ENCODE results near the gene ROBO2.

The ROBO2 gene

GRCh38 chr3:77271711-77272110 is 231.8 kb downstream of the ROBO2 start:
- no peak for DNase-seq

- no peak for DNase-seq
Observed at GRCh38 chr3:77279276-77279675, 239.4 kb downstream of the ROBO2 start.

- DNase-seq = no peak
Observed at GRCh38 chr3:77281721-77282120, 241.8 kb downstream of the ROBO2 start.

GRCh38 chr3:77283108-77283507 is 243.2 kb downstream of the ROBO2 start:
- no peak for DNase-seq

- no peak for DNase-seq
Observed at GRCh38 chr3:77288348-77288747, 248.4 kb downstream of the ROBO2 start.

- DNase-seq = no peak
Observed at GRCh38 chr3:77296527-77296926, 256.6 kb downstream of the ROBO2 start.

GRCh38 chr3:77298417-77298816 is 258.5 kb downstream of the ROBO2 start:
- no peak for DNase-seq

GRCh38 chr3:77303955-77304699 is 264.2 kb downstream of the ROBO2 start:
- DNase-seq = no peak

GRCh38 chr3:77304700-77305021 is 264.8 kb downstream of the ROBO2 start:
- no peak for DNase-seq

- no peak for DNase-seq
Observed at GRCh38 chr3:77309460-77309859, 269.6 kb downstream of the ROBO2 start.

- no peak for DNase-seq
Observed at GRCh38 chr3:77313843-77314242, 273.9 kb downstream of the ROBO2 start.

- no peak for DNase-seq
Observed at GRCh38 chr3:77319711-77320110, 279.8 kb downstream of the ROBO2 start.

GRCh38 chr3:77320514-77320913 is 280.6 kb downstream of the ROBO2 start:
- DNase-seq = no peak

GRCh38 chr3:77321646-77322045 is 281.7 kb downstream of the ROBO2 start:
- DNase-seq = no peak

- no peak for DNase-seq
Observed at GRCh38 chr3:77323626-77324025, 283.7 kb downstream of the ROBO2 start.

GRCh38 chr3:77324105-77324504 is 284.2 kb downstream of the ROBO2 start:
- DNase-seq = no peak

GRCh38 chr3:77325280-77325679 is 285.4 kb downstream of the ROBO2 start:
- no peak for DNase-seq

GRCh38 chr3:77325702-77326101 is 285.8 kb downstream of the ROBO2 start:
- DNase-seq = no peak

- no peak for DNase-seq
Observed at GRCh38 chr3:77326586-77326985, 286.7 kb downstream of the ROBO2 start.

GRCh38 chr3:77328690-77329089 is 288.8 kb downstream of the ROBO2 start:
- no peak for DNase-seq

- no peak for DNase-seq
Observed at GRCh38 chr3:77329116-77329515, 289.2 kb downstream of the ROBO2 start.

GRCh38 chr3:77338195-77338594 is 298.3 kb downstream of the ROBO2 start:
- DNase-seq = no peak

- DNase-seq = no peak
Observed at GRCh38 chr3:77342027-77342426, 302.1 kb downstream of the ROBO2 start.

- no peak for DNase-seq
Observed at GRCh38 chr3:77342688-77343087, 302.8 kb downstream of the ROBO2 start.

GRCh38 chr3:77345009-77345408 is 305.1 kb downstream of the ROBO2 start:
- no peak for DNase-seq

All from activated CD8-positive, alpha-beta memory T cell treated with anti-CD3 and anti-CD28 coated beads, Interleukin-2, amount 50 U/mL, for 4 hours (primary cell).